GM18511 (cell line): ENCODE results near the gene ITGA11.
A peak's percentile ranks its signal among the peaks of the same experiment; 100 is the strongest.
"Not testable (repeated sequence)": the region's sequence is repeated elsewhere in the genome, so short reads cannot be mapped to it uniquely, and the experiment has no call there.

Experiments used
- ATAC-seq: cut with Tn5 transposase; IDR thresholded peaks from one replicate; pipeline ENCODE4 v1.9.1; 2021; ENCODE audit warnings: mild to moderate bottlenecking, moderate library complexity; ENCODE audit not compliant: unreplicated experiment

The ITGA11 gene

GRCh38 chr15:68399096-68400065 lies 32.6 kb downstream of the ITGA11 start:
- ATAC-seq = no peak

- not testable (repeated sequence) for ATAC-seq
Observed at GRCh38 chr15:68397999-68398398, 34.0 kb downstream of the ITGA11 start.

GRCh38 chr15:68396068-68396467 lies 35.9 kb downstream of the ITGA11 start:
- no peak for ATAC-seq

GRCh38 chr15:68391121-68391520 lies 40.8 kb downstream of the ITGA11 start:
- ATAC-seq = no peak

GRCh38 chr15:68389936-68390817 lies 41.8 kb downstream of the ITGA11 start:
- ATAC-seq = peak; percentile 75

- no peak for ATAC-seq
Observed at GRCh38 chr15:68389041-68389930, 42.7 kb downstream of the ITGA11 start.

- ATAC-seq = no peak
Observed at GRCh38 chr15:68387381-68388143, 44.4 kb downstream of the ITGA11 start.

GRCh38 chr15:68386587-68387288 lies 45.2 kb downstream of the ITGA11 start:
- no peak for ATAC-seq

GRCh38 chr15:68385671-68386586 lies 46.0 kb downstream of the ITGA11 start:
- ATAC-seq = no peak

- ATAC-seq = no peak
Observed at GRCh38 chr15:68385240-68385561, 46.8 kb downstream of the ITGA11 start.

- no peak for ATAC-seq
Observed at GRCh38 chr15:68384451-68385239, 47.3 kb downstream of the ITGA11 start.

GRCh38 chr15:68383161-68384074 lies 48.5 kb downstream of the ITGA11 start:
- ATAC-seq = no peak

- ATAC-seq = no peak
Observed at GRCh38 chr15:68382286-68383007, 49.5 kb downstream of the ITGA11 start.

GRCh38 chr15:68380456-68380855 lies 51.5 kb downstream of the ITGA11 start:
- ATAC-seq = no peak

- ATAC-seq = no peak
Observed at GRCh38 chr15:68379759-68380290, 52.1 kb downstream of the ITGA11 start.
